Measurements from ENCODE around the gene ABR.
A peak's percentile ranks its signal among the peaks of the same experiment; 100 is the strongest.

ABR gene

GRCh38 chr17:1111599-1112443 lies 68.0 kb downstream of the ABR start:
- Histone ChIP-seq H3K9me3 (ENCODE audit: control insufficient read depth, insufficient read depth, low read length) (no peaks in the 10 kb centered on the region), H3K4me3 (ENCODE audit: low read depth, low read length) (no peak overlapping the region), H3K27me3 (ENCODE audit: control insufficient read depth, insufficient read depth, low read length) (peaks cover 10% of the 10 kb centered on the region; the same call in 1 of the 2 replicates), H3K27ac (ENCODE audit: low read depth, low read length) (peak overlapping the region; percentile 37), H3K36me3 (ENCODE audit: control insufficient read depth, insufficient read depth, low read length) (no peaks in the 10 kb centered on the region), H3K9ac (ENCODE audit: low read depth, low read length) (no peak overlapping the region), H3K4me1 (ENCODE audit: control insufficient read depth, insufficient read depth, low read length) (peaks cover 21% of the 10 kb centered on the region)

GRCh38 chr17:1110862-1111598 lies 68.8 kb downstream of the ABR start:
- Histone ChIP-seq H3K36me3 (ENCODE audit: control insufficient read depth, insufficient read depth, low read length) (no peaks in the 10 kb centered on the region), H3K9me3 (ENCODE audit: control insufficient read depth, insufficient read depth, low read length) (no peaks in the 10 kb centered on the region), H3K27me3 (ENCODE audit: control insufficient read depth, insufficient read depth, low read length) (peaks cover 10% of the 10 kb centered on the region; the same call in 1 of the 2 replicates), H3K27ac (ENCODE audit: low read depth, low read length) (peak overlapping the region; percentile 37), H3K4me1 (ENCODE audit: control insufficient read depth, insufficient read depth, low read length) (peaks cover 21% of the 10 kb centered on the region), H3K9ac (ENCODE audit: low read depth, low read length) (no peak overlapping the region), H3K4me3 (ENCODE audit: low read depth, low read length) (no peak overlapping the region)

GRCh38 chr17:1110541-1110861 lies 69.3 kb downstream of the ABR start:
- no peaks in the 10 kb centered on the region for H3K36me3 ChIP-seq (ENCODE audit: control insufficient read depth, insufficient read depth, low read length)
- H3K4me3 ChIP-seq (ENCODE audit: low read depth, low read length) = no peak overlapping the region
- peak overlapping the region; percentile 21 for H3K27ac ChIP-seq (ENCODE audit: low read depth, low read length)
- H3K27me3 ChIP-seq (ENCODE audit: control insufficient read depth, insufficient read depth, low read length) = peaks cover 10% of the 10 kb centered on the region; the same call in 1 of the 2 replicates
- no peak overlapping the region for H3K9ac ChIP-seq (ENCODE audit: low read depth, low read length)
- H3K9me3 ChIP-seq (ENCODE audit: control insufficient read depth, insufficient read depth, low read length) = no peaks in the 10 kb centered on the region
- peaks cover 21% of the 10 kb centered on the region for H3K4me1 ChIP-seq (ENCODE audit: control insufficient read depth, insufficient read depth, low read length)

GRCh38 chr17:1109606-1110540 lies 69.9 kb downstream of the ABR start:
- Histone ChIP-seq H3K27ac (ENCODE audit: low read depth, low read length) (peak overlapping the region; percentile 21), H3K27me3 (ENCODE audit: control insufficient read depth, insufficient read depth, low read length) (peaks cover 10% of the 10 kb centered on the region; the same call in 1 of the 2 replicates), H3K9me3 (ENCODE audit: control insufficient read depth, insufficient read depth, low read length) (no peaks in the 10 kb centered on the region), H3K4me1 (ENCODE audit: control insufficient read depth, insufficient read depth, low read length) (peaks cover 15% of the 10 kb centered on the region), H3K36me3 (ENCODE audit: control insufficient read depth, insufficient read depth, low read length) (no peaks in the 10 kb centered on the region), H3K4me3 (ENCODE audit: low read depth, low read length) (peak overlapping the region; percentile 70), H3K9ac (ENCODE audit: low read depth, low read length) (no peak overlapping the region)

GRCh38 chr17:1108765-1109605 lies 70.8 kb downstream of the ABR start:
- Histone ChIP-seq H3K36me3 (ENCODE audit: control insufficient read depth, insufficient read depth, low read length) (no peaks in the 10 kb centered on the region), H3K4me3 (ENCODE audit: low read depth, low read length) (peak overlapping the region; percentile 70), H3K4me1 (ENCODE audit: control insufficient read depth, insufficient read depth, low read length) (peaks cover 12% of the 10 kb centered on the region), H3K27me3 (ENCODE audit: control insufficient read depth, insufficient read depth, low read length) (peaks cover 10% of the 10 kb centered on the region; the same call in 1 of the 2 replicates), H3K27ac (ENCODE audit: low read depth, low read length) (no peak overlapping the region), H3K9ac (ENCODE audit: low read depth, low read length) (no peak overlapping the region), H3K9me3 (ENCODE audit: control insufficient read depth, insufficient read depth, low read length) (no peaks in the 10 kb centered on the region)

GRCh38 chr17:1108478-1108764 lies 71.4 kb downstream of the ABR start:
- H3K36me3 ChIP-seq (ENCODE audit: control insufficient read depth, insufficient read depth, low read length) = no peaks in the 10 kb centered on the region
- no peak overlapping the region for H3K9ac ChIP-seq (ENCODE audit: low read depth, low read length)
- H3K4me3 ChIP-seq (ENCODE audit: low read depth, low read length) = peak overlapping the region; percentile 70
- H3K27ac ChIP-seq (ENCODE audit: low read depth, low read length) = no peak overlapping the region
- H3K9me3 ChIP-seq (ENCODE audit: control insufficient read depth, insufficient read depth, low read length) = no peaks in the 10 kb centered on the region
- peaks cover 12% of the 10 kb centered on the region for H3K4me1 ChIP-seq (ENCODE audit: control insufficient read depth, insufficient read depth, low read length)
- H3K27me3 ChIP-seq (ENCODE audit: control insufficient read depth, insufficient read depth, low read length) = peaks cover 10% of the 10 kb centered on the region; the same call in 1 of the 2 replicates

GRCh38 chr17:1107777-1108477 lies 71.9 kb downstream of the ABR start:
- Histone ChIP-seq H3K9ac (ENCODE audit: low read depth, low read length) (no peak overlapping the region), H3K4me3 (ENCODE audit: low read depth, low read length) (peak overlapping the region; percentile 70), H3K27me3 (ENCODE audit: control insufficient read depth, insufficient read depth, low read length) (peaks cover 10% of the 10 kb centered on the region; the same call in 1 of the 2 replicates), H3K4me1 (ENCODE audit: control insufficient read depth, insufficient read depth, low read length) (peaks cover 12% of the 10 kb centered on the region), H3K36me3 (ENCODE audit: control insufficient read depth, insufficient read depth, low read length) (no peaks in the 10 kb centered on the region), H3K9me3 (ENCODE audit: control insufficient read depth, insufficient read depth, low read length) (no peaks in the 10 kb centered on the region), H3K27ac (ENCODE audit: low read depth, low read length) (no peak overlapping the region)

GRCh38 chr17:1107083-1107776 lies 72.6 kb downstream of the ABR start:
- H3K4me3 ChIP-seq (ENCODE audit: low read depth, low read length) = no peak overlapping the region
- no peaks in the 10 kb centered on the region for H3K36me3 ChIP-seq (ENCODE audit: control insufficient read depth, insufficient read depth, low read length)

GRCh38 chr17:1104222-1104621 lies 75.6 kb downstream of the ABR start:
- H3K27ac ChIP-seq (ENCODE audit: low read depth, low read length) = no peak overlapping the region
- H3K9me3 ChIP-seq (ENCODE audit: control insufficient read depth, insufficient read depth, low read length) = no peaks in the 10 kb centered on the region
- H3K36me3 ChIP-seq (ENCODE audit: control insufficient read depth, insufficient read depth, low read length) = no peaks in the 10 kb centered on the region
- peaks cover 10% of the 10 kb centered on the region; the same call in 1 of the 2 replicates for H3K27me3 ChIP-seq (ENCODE audit: control insufficient read depth, insufficient read depth, low read length)
- H3K4me1 ChIP-seq (ENCODE audit: control insufficient read depth, insufficient read depth, low read length) = peaks cover 6% of the 10 kb centered on the region; the same call in 1 of the 2 replicates
- H3K9ac ChIP-seq (ENCODE audit: low read depth, low read length) = no peak overlapping the region
- no peak overlapping the region for H3K4me3 ChIP-seq (ENCODE audit: low read depth, low read length)

More at GRCh38 chr17:1107083-1107776, 72.6 kb downstream of the ABR start:
- Histone ChIP-seq H3K9ac (ENCODE audit: low read depth, low read length) (no peak overlapping the region), H3K27me3 (ENCODE audit: control insufficient read depth, insufficient read depth, low read length) (peaks cover 10% of the 10 kb centered on the region; the same call in 1 of the 2 replicates), H3K4me1 (ENCODE audit: control insufficient read depth, insufficient read depth, low read length) (peaks cover 12% of the 10 kb centered on the region), H3K27ac (ENCODE audit: low read depth, low read length) (no peak overlapping the region), H3K9me3 (ENCODE audit: control insufficient read depth, insufficient read depth, low read length) (no peaks in the 10 kb centered on the region)

Measured in HUES48 (cell line).